Stimulated activated naive CD8-positive, alpha-beta T cell treated with anti-CD3 and anti-CD28 coated beads, Interleukin-15, amount 100 ng/mL, for 72 hours (primary cell): ENCODE measurements around the gene NPSR1.
"Not testable (repeated sequence)": the region's sequence is repeated elsewhere in the genome, so short reads cannot be mapped to it uniquely, and the experiment has no call there.

Source experiments
- ATAC-seq: fragments of 150-1000 bp; cut with Tn5 transposase; 2 replicates; pipeline ENCODE4 v1.10.0; 2021; ENCODE audit warnings: mild to moderate bottlenecking, moderate library complexity
- DNase-seq, 2 donors: peaks; one replicate each; pipeline ENCODE4 v3.0.0; 2021 to 2022
- H3K27ac Mint-ChIP-seq, 2 donors: one replicate each; pipeline ENCODE4 v1.8.0; 2022; ENCODE audit warnings: mild to moderate bottlenecking in 2 of 2, mixed read lengths in 2 of 2, moderate library complexity in 2 of 2
- H3K27me3 Mint-ChIP-seq: one replicate; pipeline ENCODE4 v1.8.0; 2022; ENCODE audit warnings: mixed read lengths
- H3K4me1 Mint-ChIP-seq: one replicate; pipeline ENCODE4 v1.8.0; 2022; ENCODE audit warnings: mild to moderate bottlenecking, mixed read lengths
- H3K4me3 Mint-ChIP-seq, 2 donors: one replicate each; pipeline ENCODE4 v1.8.0; 2022; ENCODE audit warnings: mild to moderate bottlenecking in 2 of 2, mixed read lengths in 2 of 2, moderate library complexity in 1 of 2
- H3K9me3 Mint-ChIP-seq, 2 donors: one replicate each; pipeline ENCODE4 v1.8.0; 2022; ENCODE audit warnings: mixed read lengths in 2 of 2

Gene NPSR1

GRCh38 chr7:34849163-34849960 is 191.3 kb downstream of the NPSR1 start:
- no peak overlapping the region for H3K4me3 Mint-ChIP-seq
- no peak overlapping the region for H3K27ac Mint-ChIP-seq
- DNase-seq (no peak), ATAC-seq (no peak)
- no peaks in the 10 kb centered on the region for H3K9me3 Mint-ChIP-seq
- peaks cover 40% of the 10 kb centered on the region for H3K27me3 Mint-ChIP-seq
- H3K4me1 Mint-ChIP-seq: peaks cover 11% of the 10 kb centered on the region

- ATAC-seq (no peak), DNase-seq (no peak)
- peaks cover 40% of the 10 kb centered on the region for H3K27me3 Mint-ChIP-seq
- no peaks in the 10 kb centered on the region for H3K9me3 Mint-ChIP-seq
- H3K4me1 Mint-ChIP-seq: peaks cover 11% of the 10 kb centered on the region
- no peak overlapping the region for H3K4me3 Mint-ChIP-seq
- H3K27ac Mint-ChIP-seq: no peak overlapping the region
Measured at GRCh38 chr7:34849986-34850385, 192.0 kb downstream of the NPSR1 start.

- H3K9me3 Mint-ChIP-seq: no peaks in the 10 kb centered on the region
Measured at GRCh38 chr7:34850681-34851080, 192.7 kb downstream of the NPSR1 start.

GRCh38 chr7:34851431-34851830 is 193.4 kb downstream of the NPSR1 start:
- Mint-ChIP-seq H3K4me3 (no peak overlapping the region), H3K9me3 (no peaks in the 10 kb centered on the region), H3K27me3 (peaks cover 40% of the 10 kb centered on the region), H3K4me1 (peaks cover 5% of the 10 kb centered on the region), H3K27ac (no peak overlapping the region)
- DNase-seq (no peak), ATAC-seq (no peak)

More at GRCh38 chr7:34850681-34851080, 192.7 kb downstream of the NPSR1 start:
- Mint-ChIP-seq H3K27ac (peak overlapping the region in 1 of 2 donors; percentile 44), H3K4me1 (peaks cover 5% of the 10 kb centered on the region), H3K27me3 (peaks cover 40% of the 10 kb centered on the region), H3K4me3 (no peak overlapping the region)
- ATAC-seq (no peak), DNase-seq (no peak)

GRCh38 chr7:34858444-34858843 is 200.4 kb downstream of the NPSR1 start:
- peaks cover 20% of the 10 kb centered on the region for H3K27me3 Mint-ChIP-seq
- DNase-seq, ATAC-seq, H3K27ac Mint-ChIP-seq, H3K4me3 Mint-ChIP-seq, H3K4me1 Mint-ChIP-seq: not testable (repeated sequence)
- peaks cover 6 to 16% of the 10 kb centered on the region in 2 donors for H3K9me3 Mint-ChIP-seq

- not testable (repeated sequence) for H3K27ac Mint-ChIP-seq, ATAC-seq, DNase-seq, H3K4me3 Mint-ChIP-seq, H3K4me1 Mint-ChIP-seq
- H3K9me3 Mint-ChIP-seq: peaks cover 6 to 16% of the 10 kb centered on the region in 2 donors
- H3K27me3 Mint-ChIP-seq: peaks cover 20% of the 10 kb centered on the region
Measured at GRCh38 chr7:34859281-34859680, 201.3 kb downstream of the NPSR1 start.

GRCh38 chr7:34866222-34866621 is 208.2 kb downstream of the NPSR1 start:
- DNase-seq, H3K4me1 Mint-ChIP-seq, H3K27ac Mint-ChIP-seq, ATAC-seq, H3K4me3 Mint-ChIP-seq: not testable (repeated sequence)
- Mint-ChIP-seq H3K27me3 (peaks cover 28% of the 10 kb centered on the region), H3K9me3 (peaks cover 9 to 12% of the 10 kb centered on the region in 2 donors)

GRCh38 chr7:34867341-34867740 is 209.3 kb downstream of the NPSR1 start:
- not testable (repeated sequence) for DNase-seq, H3K27ac Mint-ChIP-seq, H3K4me1 Mint-ChIP-seq, ATAC-seq, H3K4me3 Mint-ChIP-seq
- Mint-ChIP-seq H3K9me3 (peaks cover 14 to 23% of the 10 kb centered on the region in 2 donors), H3K27me3 (peaks cover 17% of the 10 kb centered on the region)

GRCh38 chr7:34868602-34869001 is 210.6 kb downstream of the NPSR1 start:
- not testable (repeated sequence) for H3K27me3 Mint-ChIP-seq, H3K27ac Mint-ChIP-seq, DNase-seq, H3K4me3 Mint-ChIP-seq, H3K4me1 Mint-ChIP-seq
- peak; percentile 23 for ATAC-seq
- peaks cover 23 to 26% of the 10 kb centered on the region in 2 donors for H3K9me3 Mint-ChIP-seq

GRCh38 chr7:34869057-34869456 is 211.0 kb downstream of the NPSR1 start:
- Mint-ChIP-seq H3K27me3 (peaks cover 9% of the 10 kb centered on the region), H3K4me1 (no peaks in the 10 kb centered on the region), H3K27ac (no peak overlapping the region), H3K9me3 (peaks cover 23 to 26% of the 10 kb centered on the region in 2 donors), H3K4me3 (no peak overlapping the region)
- ATAC-seq (no peak), DNase-seq (no peak)

- H3K4me1 Mint-ChIP-seq, H3K4me3 Mint-ChIP-seq, ATAC-seq, H3K27me3 Mint-ChIP-seq, DNase-seq: not testable (repeated sequence)
- Mint-ChIP-seq H3K9me3 (peaks cover 23 to 26% of the 10 kb centered on the region in 2 donors), H3K27ac (peak overlapping the region in 1 of 2 donors; percentile 66)
Measured at GRCh38 chr7:34870041-34870440, 212.0 kb downstream of the NPSR1 start.

GRCh38 chr7:34874329-34874728 is 216.3 kb downstream of the NPSR1 start:
- ATAC-seq, H3K27ac Mint-ChIP-seq, H3K4me1 Mint-ChIP-seq, DNase-seq, H3K27me3 Mint-ChIP-seq, H3K4me3 Mint-ChIP-seq: not testable (repeated sequence)
- peaks cover 23 to 26% of the 10 kb centered on the region in 2 donors for H3K9me3 Mint-ChIP-seq

- DNase-seq (no peak), ATAC-seq (no peak)
- Mint-ChIP-seq H3K27ac (no peak overlapping the region), H3K4me1 (no peaks in the 10 kb centered on the region), H3K9me3 (peaks cover 22% of the 10 kb centered on the region in 2 donors), H3K4me3 (no peak overlapping the region), H3K27me3 (no peaks in the 10 kb centered on the region)
Measured at GRCh38 chr7:34875481-34875880, 217.5 kb downstream of the NPSR1 start.

GRCh38 chr7:34878944-34879735 is 221.1 kb downstream of the NPSR1 start:
- not testable (repeated sequence) for H3K4me1 Mint-ChIP-seq, H3K4me3 Mint-ChIP-seq, ATAC-seq, H3K27me3 Mint-ChIP-seq, H3K27ac Mint-ChIP-seq, DNase-seq
- peaks cover 17 to 18% of the 10 kb centered on the region in 2 donors for H3K9me3 Mint-ChIP-seq

GRCh38 chr7:34879871-34880270 is 221.9 kb downstream of the NPSR1 start:
- Mint-ChIP-seq H3K27ac (no peak overlapping the region), H3K4me3 (no peak overlapping the region), H3K9me3 (peaks cover 18 to 20% of the 10 kb centered on the region in 2 donors), H3K27me3 (no peaks in the 10 kb centered on the region), H3K4me1 (no peaks in the 10 kb centered on the region)
- no peak for ATAC-seq
- DNase-seq: no peak

GRCh38 chr7:34883855-34884254 is 225.8 kb downstream of the NPSR1 start:
- not testable (repeated sequence) for DNase-seq, H3K27ac Mint-ChIP-seq, H3K4me3 Mint-ChIP-seq, ATAC-seq, H3K4me1 Mint-ChIP-seq, H3K27me3 Mint-ChIP-seq
- peaks cover 22 to 26% of the 10 kb centered on the region in 2 donors for H3K9me3 Mint-ChIP-seq
